ENCODE data around the gene KDELR3. TPM values are rescaled to one million over a fixed set of nuclear protein-coding genes. Genes with fewer than 3 reads are reported as not detected.

Gene KDELR3
- total RNA-seq, 1 experiment from 2014 or later, result 7.3 TPM

DNA sequence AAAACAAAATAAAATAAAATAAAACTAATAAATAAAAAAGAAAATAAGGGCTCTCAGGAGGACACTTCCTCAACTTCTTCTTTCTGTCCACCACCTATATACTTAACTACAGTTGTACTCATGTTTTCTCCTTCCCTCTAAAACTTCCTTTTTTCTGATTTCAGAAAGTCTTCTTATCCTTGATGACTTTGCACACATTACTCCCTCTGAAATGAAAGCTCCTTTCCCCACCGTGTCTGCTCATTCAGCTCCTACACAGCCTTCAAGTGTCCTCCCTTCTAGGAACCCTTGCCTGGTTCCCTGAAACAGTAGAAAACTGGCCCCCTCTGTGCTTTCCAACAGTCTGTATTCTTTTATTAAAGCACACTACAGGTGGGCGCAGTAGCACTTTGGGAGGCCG lies 56.5 kb downstream of the KDELR3 start:
- DNase-seq, result no peak
- Histone ChIP-seq H4K5ac (ENCODE audit: insufficient read length, low read depth, low read length) (no peak overlapping the region), H3K27ac (ENCODE audit: insufficient read length, low read depth, low read length) (no peak overlapping the region), H3K18ac (ENCODE audit: insufficient read length, low read depth, low read length) (no peak overlapping the region), H4K20me1 (ENCODE audit: control insufficient read depth, insufficient read depth, insufficient read length) (no peaks in the 10 kb centered on the region), H2BK15ac (ENCODE audit: low read depth, low read length) (no peak overlapping the region), H3K4me2 (ENCODE audit: insufficient read depth, insufficient read length, low read length) (no peak overlapping the region), H3K27me3 (ENCODE audit: insufficient read depth, low read length) (no peaks in the 10 kb centered on the region), H2AK5ac (ENCODE audit: insufficient read length, low read length) (no peak overlapping the region), H3K9ac (ENCODE audit: extremely low read depth, insufficient read length, low read length) (no peak overlapping the region), H3K9me3 (ENCODE audit: control insufficient read depth, low read depth, low read length) (no peaks in the 10 kb centered on the region), H2BK5ac (ENCODE audit: insufficient read length, low read length) (no peak overlapping the region), H3K4ac (ENCODE audit: low read depth, low read length) (no peak overlapping the region), H3K23ac (ENCODE audit: insufficient read length, low read depth, low read length) (no peak overlapping the region), H3K23me2 (ENCODE audit: insufficient read length, low read depth, low read length, poor library complexity, severe bottlenecking) (no peaks in the 10 kb centered on the region), H3K14ac (ENCODE audit: insufficient read depth, low read length) (no peak overlapping the region), H2AFZ (ENCODE audit: low read length) (no peak overlapping the region), H2BK20ac (ENCODE audit: low read depth, low read length, poor library complexity, severe bottlenecking) (no peak overlapping the region), H2BK12ac (ENCODE audit: insufficient read length, low read depth, low read length) (no peak overlapping the region), H3T11ph (ENCODE audit: low read length) (no peak overlapping the region), H3K56ac (ENCODE audit: insufficient read length, low read depth, low read length) (no peak overlapping the region), H3K79me1 (ENCODE audit: insufficient read depth, low read depth, low read length, poor library complexity, severe bottlenecking) (no peaks in the 10 kb centered on the region), H4K91ac (ENCODE audit: insufficient read length, low read depth, low read length) (no peak overlapping the region), H3K4me1 (ENCODE audit: insufficient read depth, low read length) (no peaks in the 10 kb centered on the region), H2BK120ac (ENCODE audit: low read depth, low read length, poor library complexity, severe bottlenecking) (no peak overlapping the region), H3K79me2 (ENCODE audit: insufficient read depth, low read length) (no peaks in the 10 kb centered on the region), H4K8ac (replicated peaks; ENCODE audit: insufficient read length, low read depth, low read length) (no peak overlapping the region)
- Mint-ChIP-seq H3K9me3 (no peaks in the 10 kb centered on the region), H3K36me3 (ENCODE audit: insufficient read depth in 1 of 3, low read depth in 3 of 3) (no peaks in the 10 kb centered on the region), H3K27me3 (ENCODE audit: low read depth) (no peaks in the 10 kb centered on the region; the same call in 1 of the 2 replicates), H3K4me1 (no peaks in the 10 kb centered on the region), H3K27ac (0 out of 7 replicates have a peak overlapping the region, but pooled peaks of 1 of the 3 experiments have one; percentile 17), H3K4me3 (no peak overlapping the region)
- TF ChIP-seq, protein P1, sequence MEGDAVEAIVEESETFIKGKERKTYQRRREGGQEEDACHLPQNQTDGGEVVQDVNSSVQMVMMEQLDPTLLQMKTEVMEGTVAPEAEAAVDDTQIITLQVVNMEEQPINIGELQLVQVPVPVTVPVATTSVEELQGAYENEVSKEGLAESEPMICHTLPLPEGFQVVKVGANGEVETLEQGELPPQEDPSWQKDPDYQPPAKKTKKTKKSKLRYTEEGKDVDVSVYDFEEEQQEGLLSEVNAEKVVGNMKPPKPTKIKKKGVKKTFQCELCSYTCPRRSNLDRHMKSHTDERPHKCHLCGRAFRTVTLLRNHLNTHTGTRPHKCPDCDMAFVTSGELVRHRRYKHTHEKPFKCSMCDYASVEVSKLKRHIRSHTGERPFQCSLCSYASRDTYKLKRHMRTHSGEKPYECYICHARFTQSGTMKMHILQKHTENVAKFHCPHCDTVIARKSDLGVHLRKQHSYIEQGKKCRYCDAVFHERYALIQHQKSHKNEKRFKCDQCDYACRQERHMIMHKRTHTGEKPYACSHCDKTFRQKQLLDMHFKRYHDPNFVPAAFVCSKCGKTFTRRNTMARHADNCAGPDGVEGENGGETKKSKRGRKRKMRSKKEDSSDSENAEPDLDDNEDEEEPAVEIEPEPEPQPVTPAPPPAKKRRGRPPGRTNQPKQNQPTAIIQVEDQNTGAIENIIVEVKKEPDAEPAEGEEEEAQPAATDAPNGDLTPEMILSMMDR (conservative IDR thresholded peaks at IDR 0.05), result no peak
- WGBS (ENCODE audit: extremely low coverage, insufficient read length, low lambda C conversion rate), result no CpG with 5 or more reads among the region's 3 CpGs

Measured in H9 (cell line).